ENCODE results near the gene ZNF747.
A peak's percentile ranks its signal among the peaks of the same experiment; 100 is the strongest.

ZNF747 gene

DNA sequence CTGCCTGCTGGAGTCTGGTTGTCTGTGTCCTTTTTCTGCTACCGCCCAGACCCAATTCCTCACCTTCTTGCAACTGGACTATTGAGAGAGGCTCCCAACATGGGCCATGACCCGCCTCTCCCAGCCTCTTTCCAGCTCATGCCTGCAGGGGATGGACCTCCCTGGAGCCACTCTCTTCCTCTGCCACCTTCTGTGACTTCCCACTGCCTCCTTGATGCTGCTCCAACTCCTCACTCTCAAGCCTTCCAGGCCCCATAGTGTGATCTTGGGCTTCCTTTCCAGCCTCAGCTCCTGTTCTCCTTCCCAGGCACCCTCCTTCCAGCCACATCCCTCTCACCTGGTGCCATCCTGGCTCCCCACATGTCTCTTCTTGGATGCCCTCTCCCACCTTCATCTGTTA, 19.4 kb downstream of the ZNF747 start:
- no peak for DNase-seq (ENCODE audit: low read depth)

DNA sequence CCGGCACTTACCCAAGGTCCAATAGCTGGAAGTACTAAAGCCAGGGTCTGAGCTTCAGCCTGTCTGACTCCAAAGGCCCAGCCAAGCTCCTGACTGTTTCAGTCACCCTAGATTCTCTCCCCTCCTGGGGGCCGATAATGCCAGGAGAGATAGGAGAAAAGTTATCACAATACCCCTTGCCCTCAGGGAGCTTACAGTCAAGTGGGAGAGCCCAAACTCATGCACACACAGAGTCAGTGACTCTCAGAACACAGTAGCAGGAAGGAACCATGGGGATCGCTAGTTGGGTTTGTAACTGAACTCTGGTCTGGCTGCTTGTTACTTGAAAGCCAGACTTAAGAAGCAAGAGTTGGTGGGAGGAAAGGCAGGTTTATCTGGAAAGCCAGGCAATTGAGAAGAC, 23.1 kb downstream of the ZNF747 start:
- no peak for DNase-seq (ENCODE audit: low read depth)

DNA sequence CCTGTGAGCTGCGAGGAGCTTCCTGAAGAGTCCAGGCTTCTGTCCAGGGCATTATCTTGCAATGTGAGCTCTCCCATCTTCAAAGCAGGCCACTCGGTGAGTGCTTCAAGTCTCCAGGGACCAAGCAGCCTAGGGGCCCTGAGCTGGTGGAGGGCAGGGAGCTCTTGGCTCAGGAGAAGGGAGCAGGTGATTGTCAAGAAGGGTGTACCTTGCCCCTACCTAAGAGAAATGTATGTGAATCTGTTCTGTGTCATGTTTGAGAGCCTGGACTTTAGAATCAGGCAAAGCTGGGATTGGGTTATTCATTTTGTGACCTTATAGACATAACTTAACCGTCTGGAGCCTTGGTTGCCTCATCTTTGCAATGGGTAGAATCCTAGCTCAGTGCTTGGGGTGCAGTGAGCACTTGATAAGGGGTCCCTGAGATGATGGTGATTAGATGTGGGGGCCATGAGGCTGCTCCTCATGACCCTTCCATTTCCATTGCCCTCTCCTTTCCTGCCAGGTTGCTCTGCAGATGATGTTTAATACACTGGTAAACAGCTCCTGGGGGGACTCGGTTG, 24.2 kb downstream of the ZNF747 start:
- no peak for DNase-seq (ENCODE audit: low read depth)

DNA sequence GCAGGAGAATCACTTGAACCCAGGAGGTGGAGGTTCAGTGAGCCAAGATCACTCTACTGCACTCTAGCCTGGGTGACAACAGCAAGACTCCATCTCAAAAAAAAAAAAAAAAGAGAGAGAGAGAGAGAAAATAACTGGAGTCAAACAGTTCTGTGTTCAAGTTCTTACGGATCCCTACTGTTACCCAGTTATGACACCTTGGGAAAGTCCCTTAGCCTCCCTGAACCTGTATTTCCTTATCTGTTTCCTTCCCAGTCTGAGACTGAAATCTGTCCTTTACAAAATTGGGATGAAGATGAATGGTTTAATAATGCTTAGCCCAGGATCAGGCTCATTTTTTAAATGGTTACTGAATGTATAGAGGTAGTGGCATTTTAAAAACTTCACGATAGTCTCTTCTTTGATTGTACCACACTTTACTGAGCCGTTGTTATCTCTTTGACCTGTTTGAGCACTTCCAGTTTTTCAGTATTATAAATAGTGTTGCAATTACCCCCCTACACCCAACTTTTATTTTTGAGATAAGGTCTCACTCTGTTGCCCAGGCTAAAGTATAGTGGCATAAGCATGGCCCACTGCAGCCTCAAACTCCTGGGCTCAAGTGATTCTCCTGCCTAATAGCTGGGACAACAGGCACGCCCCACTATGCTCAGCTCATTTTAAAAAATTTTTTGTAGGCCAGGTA, 25.4 kb downstream of the ZNF747 start:
- no peak for DNase-seq (ENCODE audit: low read depth)

DNA sequence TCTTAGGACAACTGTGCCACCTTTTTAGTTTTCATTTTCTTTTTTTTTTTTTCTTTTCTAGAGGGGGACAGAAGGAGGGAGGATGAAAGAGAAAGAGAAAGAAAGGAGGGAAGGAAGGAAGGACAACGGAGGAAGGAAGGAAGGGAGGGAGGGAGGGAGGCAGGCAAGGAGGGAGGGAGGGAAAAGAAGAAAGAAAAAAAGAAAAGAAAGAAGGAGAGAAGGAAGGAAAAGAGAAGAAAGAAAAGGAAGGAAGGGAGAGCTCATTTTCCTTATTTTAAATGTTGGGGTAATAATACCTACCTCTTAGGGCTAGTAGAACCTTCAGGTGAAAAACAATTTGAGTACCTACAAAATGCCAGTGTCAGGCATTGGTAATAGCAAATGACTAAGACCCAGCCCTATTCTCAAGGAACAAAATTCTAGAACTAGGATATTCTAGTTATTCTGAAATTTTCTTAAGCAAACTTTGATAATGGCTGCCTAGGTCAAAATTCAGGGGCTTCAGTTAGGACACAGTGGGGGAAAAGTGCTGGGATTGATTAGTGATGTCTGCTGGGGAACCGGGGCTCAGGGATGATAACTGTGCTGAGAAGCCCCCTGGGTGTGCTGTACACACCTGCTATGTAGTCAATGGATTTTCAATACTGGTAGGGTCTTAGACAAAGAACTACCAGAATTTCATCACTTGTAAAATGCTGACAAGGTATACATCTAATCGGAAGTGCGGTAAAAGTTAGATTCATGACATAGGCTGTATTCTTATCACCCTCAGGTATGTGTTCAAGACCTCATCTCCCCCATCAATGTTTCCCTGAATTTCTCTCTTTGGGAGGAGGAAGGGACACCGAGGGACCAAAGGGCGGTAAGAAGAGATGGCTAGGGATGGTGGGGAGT, 31.0 kb downstream of the ZNF747 start:
- DNase-seq (ENCODE audit: low read depth) = no peak

DNA sequence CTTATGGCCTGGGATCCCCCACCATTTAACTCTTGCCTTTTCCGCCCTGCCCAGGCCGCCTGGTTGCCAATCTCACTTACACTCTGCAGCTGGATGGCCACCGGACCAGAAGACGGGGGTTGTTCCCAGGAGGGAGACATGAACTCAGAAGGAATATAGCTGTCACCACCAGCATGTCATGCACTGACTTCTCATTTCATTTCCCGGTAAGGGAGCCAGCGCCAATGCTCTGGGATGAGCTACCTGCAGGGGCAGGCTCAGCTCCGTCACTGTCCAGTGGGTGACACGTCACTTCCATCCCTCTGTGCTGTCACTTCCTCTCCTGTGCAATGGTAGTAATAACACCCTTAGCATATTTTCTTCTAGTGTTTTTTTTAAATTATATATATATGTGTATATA, 35.4 kb downstream of the ZNF747 start:
- no peak for DNase-seq (ENCODE audit: low read depth)

DNA sequence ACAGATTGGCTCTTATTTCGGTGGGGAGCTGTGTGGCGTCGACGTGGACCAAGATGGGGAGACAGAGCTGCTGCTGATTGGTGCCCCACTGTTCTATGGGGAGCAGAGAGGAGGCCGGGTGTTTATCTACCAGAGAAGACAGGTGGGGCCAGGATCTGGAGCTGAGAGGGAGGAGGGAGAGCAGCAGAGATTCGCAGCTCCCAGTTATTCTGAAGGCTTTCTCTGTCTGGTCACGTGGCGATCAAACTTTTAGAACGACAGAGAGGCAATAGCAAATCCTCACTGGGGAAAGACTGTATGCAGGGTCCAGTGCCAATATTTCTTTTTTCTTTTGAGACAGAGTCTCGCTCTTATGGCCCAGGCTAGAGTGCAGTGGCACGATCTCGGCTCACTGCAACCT, 39.9 kb downstream of the ZNF747 start:
- DNase-seq (ENCODE audit: low read depth) = no peak

DNA sequence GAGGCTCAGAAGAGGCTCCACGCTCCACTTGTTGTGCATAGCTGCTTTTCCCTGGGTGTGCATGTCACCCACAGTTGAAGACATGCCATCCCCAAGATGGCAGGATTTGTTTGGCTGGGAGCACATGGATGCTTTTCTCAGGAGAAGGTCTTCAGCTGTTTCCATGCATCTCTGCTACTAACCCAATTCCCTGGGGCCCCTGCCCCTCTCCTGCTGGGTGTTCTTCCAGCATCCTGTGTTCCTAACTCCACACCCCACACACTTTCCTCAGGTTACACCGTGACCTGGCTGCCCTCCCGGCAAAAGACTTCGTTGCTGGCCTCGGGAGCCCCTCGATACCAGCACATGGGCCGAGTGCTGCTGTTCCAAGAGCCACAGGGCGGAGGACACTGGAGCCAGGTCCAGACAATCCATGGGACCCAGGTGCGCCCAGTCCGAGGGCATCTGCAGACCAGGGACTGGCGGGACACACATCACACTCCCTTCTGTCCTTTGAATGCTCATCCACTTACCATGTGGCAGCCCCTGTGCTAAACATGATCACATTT, 40.6 kb downstream of the ZNF747 start:
- no peak for DNase-seq (ENCODE audit: low read depth)

DNA sequence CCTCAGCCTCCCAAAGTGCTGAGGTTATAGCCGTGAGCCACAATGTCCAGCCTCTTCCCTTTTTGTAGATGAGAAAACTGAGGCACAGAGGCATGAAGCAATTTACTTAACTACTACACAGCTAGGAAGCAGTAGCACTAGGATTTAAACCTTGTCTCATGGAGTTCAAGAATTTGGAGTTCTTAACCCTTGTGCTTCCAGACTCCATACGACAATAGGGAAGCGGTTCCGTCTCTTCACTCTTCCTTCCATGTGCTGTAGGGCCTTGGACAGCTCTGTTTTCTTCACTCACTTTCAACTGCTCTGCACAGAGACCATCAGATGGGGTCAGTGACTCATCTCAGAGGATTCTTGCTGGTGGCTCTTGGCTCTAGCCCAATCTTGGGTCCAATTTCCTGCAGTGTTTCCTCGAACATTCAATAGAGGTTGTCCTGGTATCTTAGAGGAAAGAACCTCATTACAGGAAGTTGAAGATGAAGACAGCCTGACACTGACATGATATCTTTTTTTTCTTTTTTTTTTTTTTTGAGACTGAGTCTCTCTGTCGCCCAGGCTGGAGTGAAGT, 42.8 kb downstream of the ZNF747 start:
- DNase-seq (ENCODE audit: low read depth) = peak; percentile 69

DNA sequence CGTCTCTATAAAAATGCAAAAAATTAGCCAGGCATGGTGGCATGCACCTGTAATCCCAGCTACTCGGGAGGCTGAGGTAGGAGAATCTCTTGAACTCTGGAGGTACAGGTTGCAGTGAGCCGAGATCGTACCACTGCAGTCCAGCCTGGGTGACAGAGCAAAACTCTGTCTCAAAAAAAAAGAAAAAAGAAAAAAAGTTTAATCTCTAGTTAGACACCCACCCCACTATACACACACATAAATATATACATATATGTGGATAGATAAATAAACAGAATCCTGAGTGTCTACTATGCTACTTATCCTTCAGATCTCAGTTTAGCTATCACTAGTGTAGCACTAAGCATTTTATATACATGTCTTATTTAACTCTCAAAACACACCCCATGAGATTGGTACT, 43.4 kb downstream of the ZNF747 start:
- no peak for DNase-seq (ENCODE audit: low read depth)

DNA sequence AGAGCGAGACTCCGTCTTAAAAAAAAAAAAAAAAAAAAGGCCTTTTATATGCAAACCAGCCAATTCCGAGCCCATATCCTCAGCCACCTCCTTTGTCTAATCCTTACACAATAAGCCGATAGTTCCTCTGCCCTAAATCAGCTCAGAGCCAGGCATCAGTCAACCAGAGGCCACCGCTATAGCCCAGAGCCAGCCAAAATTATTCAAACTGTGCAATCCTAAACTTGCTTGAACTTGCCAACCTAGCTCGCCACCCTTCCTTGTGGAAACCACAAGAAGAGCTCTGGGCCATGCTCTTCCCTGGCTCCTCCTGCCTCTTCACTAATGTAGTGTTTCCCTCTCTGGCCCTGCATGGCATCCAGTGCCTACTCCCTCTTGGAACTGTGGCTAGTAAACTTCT, 44.4 kb downstream of the ZNF747 start:
- no peak for DNase-seq (ENCODE audit: low read depth)

DNA sequence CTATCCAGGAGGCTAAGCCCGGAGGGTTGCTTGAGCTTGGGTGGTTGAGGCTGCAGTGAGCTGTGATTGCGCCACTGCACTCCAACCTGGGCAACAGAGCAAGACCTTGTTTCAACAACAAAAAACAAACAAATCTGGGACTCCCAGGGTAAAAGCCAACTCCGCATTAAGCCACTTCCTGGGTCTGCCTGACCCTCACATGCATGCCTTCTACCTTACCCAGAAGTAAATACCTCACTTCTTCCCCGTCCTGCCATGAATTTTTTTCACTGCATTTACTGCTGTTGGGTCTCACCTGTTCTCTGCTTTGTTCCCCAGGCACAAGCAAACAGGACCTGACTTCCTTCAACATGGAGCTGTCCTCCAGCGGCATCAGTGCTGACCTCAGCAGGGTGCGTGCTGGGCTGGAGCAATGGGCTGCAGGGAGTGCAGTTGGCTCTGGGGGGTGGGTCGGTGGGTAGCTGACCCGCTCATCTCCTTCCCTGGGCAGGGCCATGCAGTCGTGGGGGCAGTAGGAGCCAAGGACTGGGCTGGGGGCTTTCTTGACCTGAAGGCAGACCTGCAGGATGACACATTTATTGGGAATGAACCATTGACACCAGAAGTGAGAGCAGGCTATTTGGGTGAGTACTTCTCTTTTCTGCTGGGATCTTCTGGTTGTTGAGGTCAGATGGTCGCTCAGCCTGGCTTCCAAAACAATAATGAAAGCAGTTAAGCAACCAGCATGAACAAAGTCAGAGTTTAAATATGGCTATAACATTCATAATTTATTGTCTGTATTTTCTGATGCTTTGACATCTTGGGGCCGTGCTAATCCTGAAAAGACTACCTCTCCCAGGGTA, 45.7 kb downstream of the ZNF747 start:
- DNase-seq (ENCODE audit: low read depth) = no peak

DNA sequence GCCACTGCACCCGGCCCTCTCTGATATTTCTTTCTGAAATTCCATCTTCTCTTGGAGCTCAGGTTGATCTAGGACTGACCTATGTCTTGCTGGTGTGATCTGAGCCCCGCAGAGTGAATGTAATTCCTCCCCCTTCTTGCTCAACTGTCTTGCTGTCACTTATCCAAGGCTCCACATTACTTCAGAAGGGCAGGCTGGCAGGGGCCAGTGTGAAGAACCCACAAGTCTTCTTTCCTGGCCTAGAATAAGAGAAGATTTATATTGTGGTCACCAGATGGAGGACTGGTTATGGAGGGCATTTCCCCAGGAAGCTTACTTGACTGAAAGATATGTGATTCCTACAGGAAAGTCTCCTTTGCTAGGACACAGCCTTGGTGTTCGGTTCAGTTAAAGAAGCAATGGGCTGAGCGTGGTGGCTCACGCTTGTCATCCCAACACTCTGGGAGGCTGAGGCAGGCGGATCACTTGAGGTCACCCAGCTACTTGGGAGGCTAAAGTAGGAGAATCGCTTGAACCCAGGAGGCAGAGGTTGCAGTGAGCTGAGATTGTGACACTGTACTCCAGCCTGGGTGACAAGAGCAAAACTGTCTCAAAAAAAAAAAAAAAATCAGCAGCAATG, 48.7 kb downstream of the ZNF747 start:
- peak; percentile 81 for DNase-seq (ENCODE audit: low read depth)

DNA sequence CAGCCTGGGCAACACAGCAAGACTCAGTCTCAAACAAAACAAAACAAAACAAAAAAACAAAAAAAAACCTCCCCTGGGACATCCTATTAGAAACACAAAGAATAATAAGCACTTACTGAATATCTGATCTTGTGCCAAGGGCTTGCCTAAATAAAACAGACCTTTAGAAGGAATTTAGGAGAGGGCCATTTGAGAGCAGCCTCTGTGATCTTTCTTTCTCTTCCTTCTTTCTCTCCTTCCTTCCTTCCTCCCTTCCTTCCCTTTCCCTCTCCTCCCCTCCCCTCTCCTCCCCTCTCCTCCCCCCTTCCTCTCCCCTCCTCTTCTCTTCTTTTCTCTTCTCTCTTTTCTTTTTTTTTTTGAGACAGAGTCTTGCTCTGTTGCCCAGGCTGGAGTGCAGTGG, 49.8 kb downstream of the ZNF747 start:
- DNase-seq (ENCODE audit: low read depth) = no peak

DNA sequence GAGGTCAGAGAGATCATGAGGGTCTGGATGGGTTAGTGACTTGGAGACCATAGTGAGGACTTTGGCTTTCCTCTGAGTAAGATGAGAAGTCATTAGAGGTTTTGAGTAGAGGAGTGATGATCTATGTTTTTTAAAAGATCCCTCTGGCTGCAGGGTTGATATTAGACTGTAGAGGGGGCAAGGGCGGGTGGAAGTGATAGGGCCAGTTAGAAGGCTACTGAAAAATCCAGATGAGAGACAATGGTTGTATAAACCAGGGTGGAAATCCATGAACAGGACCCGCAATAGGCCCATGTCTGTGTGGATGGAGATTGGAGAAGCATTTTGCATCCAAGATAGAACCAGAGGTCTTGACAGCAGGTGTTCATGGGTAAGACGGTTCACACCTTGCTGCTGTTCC, 52.3 kb downstream of the ZNF747 start:
- DNase-seq (ENCODE audit: low read depth) = no peak

DNA sequence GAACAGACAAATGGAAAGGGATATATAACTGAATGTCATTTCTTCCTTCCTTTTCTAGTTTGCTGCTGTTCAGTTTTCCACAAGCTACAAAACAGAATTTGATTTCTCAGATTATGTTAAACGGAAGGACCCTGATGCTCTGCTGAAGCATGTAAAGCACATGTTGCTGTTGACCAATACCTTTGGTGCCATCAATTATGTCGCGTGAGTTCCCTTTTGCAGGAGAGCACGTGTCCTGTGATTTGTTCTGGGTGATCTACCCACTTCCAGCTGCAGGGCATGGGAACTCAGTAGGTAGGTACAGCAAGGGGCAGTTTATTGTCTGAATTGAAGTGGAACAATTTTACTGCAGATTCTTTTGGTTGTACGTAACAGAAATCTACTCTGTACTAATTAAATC, 53.3 kb downstream of the ZNF747 start:
- no peak for DNase-seq (ENCODE audit: low read depth)

All from amniotic epithelial cell (primary cell).